T-cell (primary cell): ENCODE data around the gene PIP5K1C. TPM values are rescaled to one million over a fixed set of nuclear protein-coding genes. Genes with fewer than 3 reads are reported as not detected.

Experiments used
- ATAC-seq, 4 experiments: fragments of 200-7000 bp in 3 of 4; fragments of 150-1000 bp in 1 of 4; cut with Tn5 transposase; replicated peaks in 1 of 4; 1 replicate in 3 of 4; 2 replicates in 1 of 4; pipeline ENCODE4 v1.10.0; 2021; ENCODE audit warnings: moderate library complexity in 3 of 4, mild to moderate bottlenecking in 2 of 4, moderate number of reproducible peaks in 1 of 4
- CTCF ChIA-PET, 2 donors: fragments of 300-600 bp; sonication (Branson Sonifier 250); formaldehyde crosslinking; loops; one replicate each; lab custom pipeline; 2022; ENCODE audit warnings: antibody characterized with exemption in 2 of 2; lab: Charles Lee
- POLR2A ChIA-PET, 2 donors: fragments of 300-600 bp; sonication (Branson Sonifier 250); formaldehyde crosslinking; loops; one replicate each; lab custom pipeline; 2022; ENCODE audit warnings: antibody characterized with exemption in 2 of 2; lab: Charles Lee
- DNase-seq, 35 experiments: peaks; one replicate each; pipeline versions ENCODE4 v3.0.0 to v3.0.0-alpha.2; 2013 to 2023
- H3K27ac ChIP-seq: one replicate; pipeline ENCODE4 v1.5.1; 2013; ENCODE audit warnings: low read length
- H3K27me3 ChIP-seq, 2 experiments: replicated peaks in 1 of 2; 1 replicate in 1 of 2; 2 replicates in 1 of 2; pipeline versions ENCODE4 v1.6.1 to v1.7.0; 2013; ENCODE audit warnings: low read length in 1 of 2, mixed read lengths in 1 of 2; ENCODE audit not compliant: control insufficient read depth in 2 of 2, insufficient read depth in 2 of 2; ENCODE audit errors: extremely low read depth in 1 of 2
- H3K36me3 ChIP-seq, 2 donors: 1 replicate in 1 of 2; 2 replicates in 1 of 2; pipeline versions ENCODE4 v1.6.1 to v1.7.0; 2013; ENCODE audit warnings: low read length in 1 of 2; ENCODE audit not compliant: control insufficient read depth in 2 of 2, insufficient read depth in 1 of 2; ENCODE audit errors: extremely low read depth in 1 of 2
- H3K4me1 ChIP-seq, 2 experiments: 1 replicate in 1 of 2; 2 replicates in 1 of 2; pipeline versions ENCODE4 v1.6.1 to v1.7.0; 2013; ENCODE audit warnings: low read length in 2 of 2, mixed read lengths in 1 of 2; ENCODE audit not compliant: insufficient read depth in 2 of 2, control insufficient read depth in 1 of 2; ENCODE audit errors: extremely low read depth in 1 of 2
- H3K4me3 ChIP-seq, 2 donors: 1 replicate in 1 of 2; 2 replicates in 1 of 2; pipeline versions ENCODE4 v1.5.1 to v1.7.0; 2013; ENCODE audit warnings: mild to moderate bottlenecking in 2 of 2, low read length in 1 of 2, moderate library complexity in 1 of 2; ENCODE audit not compliant: control insufficient read depth in 1 of 2; ENCODE audit errors: extremely low read depth in 1 of 2
- H3K9me3 ChIP-seq: 2 replicates; pipeline ENCODE4 v1.7.0; 2013
- H3K27ac Mint-ChIP-seq, 2 donors: one replicate each; pipeline ENCODE4 v1.8.0; 2020 to 2021; ENCODE audit warnings: mild to moderate bottlenecking in 2 of 2, mixed read lengths in 2 of 2
- H3K27me3 Mint-ChIP-seq, 2 donors: one replicate each; pipeline ENCODE4 v1.8.0; 2021 to 2022; ENCODE audit warnings: mixed read lengths in 2 of 2
- H3K36me3 Mint-ChIP-seq: one replicate; pipeline ENCODE4 v1.8.0; 2021; ENCODE audit warnings: mixed read lengths
- H3K4me1 Mint-ChIP-seq, 3 donors: one replicate each; pipeline ENCODE4 v1.8.0; 2020 to 2022; ENCODE audit warnings: mixed read lengths in 3 of 3, mild to moderate bottlenecking in 1 of 3
- H3K4me3 Mint-ChIP-seq, 3 donors: one replicate each; pipeline ENCODE4 v1.8.0; 2020 to 2022; ENCODE audit warnings: mild to moderate bottlenecking in 3 of 3, mixed read lengths in 3 of 3, moderate library complexity in 3 of 3
- H3K9me3 Mint-ChIP-seq, 3 donors: one replicate each; pipeline ENCODE4 v1.8.0; 2020 to 2022; ENCODE audit warnings: mixed read lengths in 3 of 3
- WGBS: methylation state at CpG from one replicate; pipeline ENCODE4 v1.1.5; 2013; ENCODE audit warnings: missing lambda C conversion rate; ENCODE audit not compliant: insufficient coverage; 5-methylcytosine and 5-hydroxymethylcytosine counted together
- total RNA-seq, 35 experiments: library from RNA in 6 of 35; stranded (reverse) in 6 of 35; fragments of 120-200 nt in 1 of 35; gene quantifications; one replicate each; pipeline versions ENCODE4 v1.2.1 to v1.2.4 and lab custom pipeline; 2013 to 2026

The PIP5K1C gene
- total RNA-seq, 5 donors from 2014 or later (not counting 1 experiment from before 2014, with no cell fraction given): 25.6 to 35.0 (median 32.1) TPM

DNA sequence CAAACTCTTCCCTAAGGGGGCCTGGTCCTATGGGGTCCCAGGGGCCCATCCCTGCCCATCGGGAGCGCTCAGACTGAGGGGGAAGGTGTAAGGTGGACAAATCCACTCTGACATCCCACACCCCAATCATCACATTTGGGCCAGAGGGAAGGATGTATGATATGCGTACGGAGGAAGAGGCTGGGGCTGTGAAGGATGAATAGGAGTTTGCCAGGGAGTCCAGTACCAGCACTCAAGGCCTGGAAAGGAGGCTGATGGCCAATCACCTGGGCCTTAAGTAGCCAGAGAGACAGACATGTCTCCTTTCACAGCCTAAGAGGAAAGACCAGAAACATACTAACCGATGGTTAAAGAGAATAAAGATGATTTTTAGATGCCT is 22.8 kb upstream of the PIP5K1C start:
- no peaks in the 10 kb centered on the region for H3K9me3 ChIP-seq
- Mint-ChIP-seq H3K4me3 (peak overlapping the region in 2 of 3 donors; percentile 59 to 78), H3K27me3 (peaks cover 0 to 4% of the 10 kb centered on the region in 2 donors), H3K9me3 (no peaks in the 10 kb centered on the region), H3K4me1 (peaks cover 16 to 25% (median 16%) of the 10 kb centered on the region in 3 donors), H3K27ac (peak overlapping the region in 1 of 2 donors; percentile 53), H3K36me3 (no peaks in the 10 kb centered on the region)
- no peak overlapping the region for H3K27ac ChIP-seq
- no CpG with 5 or more reads among the region's 5 CpGs for WGBS
- no peaks in the 10 kb centered on the region for H3K36me3 ChIP-seq
- H3K27me3 ChIP-seq: peaks cover 8 to 45% of the 10 kb centered on the region in 2 experiments
- H3K4me1 ChIP-seq: peaks cover 7 to 34% of the 10 kb centered on the region in 2 experiments
- no peak for ATAC-seq
- DNase-seq: no peak
- ChIA-PET CTCF (no interaction called here), POLR2A (no interaction called here)
- H3K4me3 ChIP-seq: no peak overlapping the region

DNA sequence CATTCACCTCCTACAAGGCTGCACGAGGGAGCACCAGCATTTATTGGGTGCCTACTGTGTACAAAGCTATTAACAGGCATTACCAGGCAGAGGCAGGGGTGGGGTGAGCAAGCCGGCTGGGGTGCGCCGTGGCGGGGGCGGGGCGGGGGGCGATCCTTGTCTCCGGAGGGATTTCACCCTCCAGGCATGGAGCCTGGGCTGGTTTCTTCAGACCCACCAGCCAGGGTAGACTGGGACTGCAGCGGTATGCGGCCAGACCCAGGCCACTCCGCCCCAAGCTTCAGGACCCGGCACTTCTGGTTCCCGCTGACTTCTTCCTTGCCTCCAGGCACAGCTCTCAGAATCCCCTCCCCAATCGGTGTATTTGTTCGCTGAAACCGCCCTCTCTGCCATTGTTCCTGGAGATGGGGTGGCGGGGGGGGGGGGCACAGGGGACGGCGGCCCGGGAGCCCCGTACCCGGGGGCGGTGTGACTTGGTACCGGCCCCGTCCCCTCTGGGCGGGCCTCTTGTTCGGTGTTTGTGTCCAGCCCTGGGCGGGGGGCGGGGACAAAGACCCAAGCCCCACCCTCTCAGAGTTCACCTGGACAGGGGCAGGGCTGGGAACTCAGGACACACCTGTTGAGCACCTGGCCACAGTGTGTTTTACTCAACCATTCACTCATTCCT is 22.3 kb upstream of the PIP5K1C start:
- H3K4me1 Mint-ChIP-seq: peaks cover 16 to 25% (median 16%) of the 10 kb centered on the region in 3 donors
- Histone ChIP-seq H3K4me3 (peak overlapping the region in 1 of 2 donors; percentile 68), H3K9me3 (no peaks in the 10 kb centered on the region), H3K27ac (no peak overlapping the region), H3K4me1 (peaks cover 7 to 34% of the 10 kb centered on the region in 2 experiments), H3K36me3 (no peaks in the 10 kb centered on the region), H3K27me3 (peaks cover 8 to 45% of the 10 kb centered on the region in 2 experiments)
- H3K27ac Mint-ChIP-seq: peak overlapping the region in 1 of 2 donors; percentile 53
- H3K4me3 Mint-ChIP-seq: peak overlapping the region; percentile 75 to 84 (median 78)
- peaks cover 0 to 4% of the 10 kb centered on the region in 2 donors for H3K27me3 Mint-ChIP-seq
- WGBS: 18% methylated on average over 17 of the region's 30 CpGs
- DNase-seq: no peak
- ChIA-PET CTCF (interaction anchor here (0.6 kb wide), 2 partner anchors 11 to 14 kb away, joined by 3 to 5 read pairs; partner anchors contain the start of gene TJP3 (in 1 of the 2)), POLR2A (no interaction called here)
- H3K9me3 Mint-ChIP-seq: no peaks in the 10 kb centered on the region
- no peak for ATAC-seq
- H3K36me3 Mint-ChIP-seq: no peaks in the 10 kb centered on the region

DNA sequence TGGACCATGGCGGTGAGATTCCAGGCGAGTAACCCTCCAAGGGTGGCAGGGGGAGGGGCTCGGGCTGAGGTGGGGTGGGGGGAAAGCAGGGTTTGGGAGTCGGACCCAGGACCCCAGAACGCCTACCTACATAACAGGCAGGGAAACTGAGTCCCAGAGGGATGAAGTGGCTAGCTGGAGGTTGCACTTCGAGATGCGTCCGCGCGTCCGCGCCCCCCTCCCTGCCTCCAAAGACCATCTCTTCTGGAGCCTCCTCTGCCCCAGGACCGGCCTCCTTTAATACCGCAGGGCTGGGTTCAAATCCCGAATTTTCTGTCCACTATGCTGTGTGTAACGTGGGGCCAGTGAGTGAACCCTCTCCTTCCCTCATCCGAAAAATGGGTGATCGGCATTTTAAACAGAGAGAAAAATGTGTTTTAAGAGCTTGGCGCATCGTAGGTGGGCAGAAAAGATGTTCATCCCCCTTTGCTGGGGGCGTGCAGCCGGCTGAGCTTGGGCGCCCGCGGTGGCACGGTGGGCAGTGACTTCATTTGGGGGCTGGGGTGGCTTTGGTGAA is 21.7 kb upstream of the PIP5K1C start:
- ChIA-PET CTCF (interaction anchor here (0.5 to 0.6 kb wide), 3 partner anchors 12 to 249 kb away, joined by 3 to 5 read pairs (median 5); partner anchors contain the start of gene TJP3 (in 1 of the 2)), POLR2A (no interaction called here)
- DNase-seq (no peak), ATAC-seq (no peak)
- H3K36me3 ChIP-seq: no peaks in the 10 kb centered on the region
- H3K9me3 Mint-ChIP-seq: no peaks in the 10 kb centered on the region
- H3K27me3 Mint-ChIP-seq: peaks cover 0 to 4% of the 10 kb centered on the region in 2 donors
- H3K9me3 ChIP-seq: no peaks in the 10 kb centered on the region
- H3K27me3 ChIP-seq: peaks cover 8 to 45% of the 10 kb centered on the region in 2 experiments
- no peak overlapping the region for H3K27ac ChIP-seq
- H3K4me1 ChIP-seq: peaks cover 7 to 34% of the 10 kb centered on the region in 2 experiments
- peak overlapping the region in 1 of 2 donors; percentile 41 for H3K27ac Mint-ChIP-seq
- H3K4me3 Mint-ChIP-seq: peak overlapping the region; percentile 75 to 84 (median 78)
- H3K4me1 Mint-ChIP-seq: peaks cover 16 to 25% (median 16%) of the 10 kb centered on the region in 3 donors
- H3K36me3 Mint-ChIP-seq: no peaks in the 10 kb centered on the region
- 0% methylated on average over 1 of the region's 26 CpGs for WGBS
- peak overlapping the region; percentile 47 to 68 for H3K4me3 ChIP-seq

- Mint-ChIP-seq H3K27ac (no peak overlapping the region), H3K36me3 (no peaks in the 10 kb centered on the region), H3K4me1 (peaks cover 16 to 25% (median 16%) of the 10 kb centered on the region in 3 donors), H3K4me3 (peak overlapping the region; percentile 75 to 84 (median 78)), H3K9me3 (no peaks in the 10 kb centered on the region), H3K27me3 (peaks cover 0 to 4% of the 10 kb centered on the region in 2 donors)
- ATAC-seq (peak; percentile 92 to 97 (median 95)), DNase-seq (peak; percentile 67 to 89 (median 80))
- Histone ChIP-seq H3K4me3 (peak overlapping the region; percentile 47 to 68), H3K27me3 (peaks cover 8 to 45% of the 10 kb centered on the region in 2 experiments), H3K9me3 (no peaks in the 10 kb centered on the region), H3K36me3 (no peaks in the 10 kb centered on the region), H3K27ac (no peak overlapping the region), H3K4me1 (peaks cover 7 to 34% of the 10 kb centered on the region in 2 experiments)
- CTCF ChIA-PET: interaction anchor here in 1 of 2 donors (0.5 to 0.9 kb wide), 2 partner anchors 41 to 248 kb away, joined by 3 to 5 read pairs; partner anchors contain the start of gene MRPL54
- 27% methylated on average over 29 of the region's 46 CpGs for WGBS
- POLR2A ChIA-PET: no interaction called here
Measured at GRCh38 chr19:3721131-3721886, 21.0 kb upstream of the PIP5K1C start.

DNA sequence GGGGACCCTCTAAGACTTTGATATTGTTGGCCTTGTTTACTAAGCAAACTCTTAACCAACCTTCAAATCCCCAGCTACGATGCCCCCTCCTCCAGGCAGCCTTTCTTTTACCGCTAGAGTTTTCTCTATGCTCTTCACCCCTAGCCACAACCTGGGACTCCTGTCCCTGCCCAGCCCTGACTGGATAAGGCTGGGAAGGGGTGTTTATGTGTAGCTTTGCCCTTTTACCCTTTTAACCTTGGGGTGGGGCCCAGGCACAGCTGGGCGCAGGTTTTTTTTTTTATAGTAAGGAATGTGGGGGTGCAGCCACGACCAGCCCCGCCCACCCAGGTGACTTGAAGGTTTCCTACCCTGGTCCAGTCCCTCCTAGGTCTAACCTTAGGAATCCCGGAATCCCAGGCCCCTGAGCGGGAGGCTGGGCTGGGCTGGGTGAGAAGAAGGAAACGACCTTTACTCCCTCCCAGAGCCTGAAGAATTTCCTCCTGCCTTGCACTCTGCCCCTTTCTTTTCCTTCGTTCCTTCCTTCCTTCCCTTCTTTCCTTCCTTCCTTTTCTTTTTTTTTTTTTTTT is 20.2 kb upstream of the PIP5K1C start:
- ATAC-seq (no peak), DNase-seq (no peak)
- Mint-ChIP-seq H3K27me3 (peaks cover 0 to 4% of the 10 kb centered on the region in 2 donors), H3K4me3 (peak overlapping the region in 2 of 3 donors; percentile 75 to 78), H3K27ac (no peak overlapping the region), H3K36me3 (no peaks in the 10 kb centered on the region), H3K9me3 (no peaks in the 10 kb centered on the region), H3K4me1 (peaks cover 16 to 25% (median 16%) of the 10 kb centered on the region in 3 donors)
- H3K36me3 ChIP-seq: no peaks in the 10 kb centered on the region
- H3K4me3 ChIP-seq: no peak overlapping the region
- 40% methylated on average over 1 of the region's 9 CpGs for WGBS
- peaks cover 8 to 45% of the 10 kb centered on the region in 2 experiments for H3K27me3 ChIP-seq
- no peak overlapping the region for H3K27ac ChIP-seq
- no peaks in the 10 kb centered on the region for H3K9me3 ChIP-seq
- H3K4me1 ChIP-seq: peaks cover 7 to 34% of the 10 kb centered on the region in 2 experiments
- POLR2A ChIA-PET: no interaction called here
- CTCF ChIA-PET: interaction anchor here (0.9 kb wide), 2 partner anchors 42 to 102 kb away, joined by 3 to 4 read pairs; partner anchors contain the start of gene MRPL54 (in 1 of the 2)
